Uterus (tissue), 4 donors: ENCODE results near the gene SMOC1. TPM values are rescaled to one million over a fixed set of nuclear protein-coding genes. Genes with fewer than 3 reads are reported as not detected.

Experiments used
- DNase-seq, 2 donors: peaks; one replicate each; pipeline ENCODE4 v3.0.0-alpha.2; 2019 to 2020
- H3K27ac ChIP-seq, 2 donors: fragments of 200-600 bp; sonication (generic); 1 replicate in 1 of 2; 2 replicates in 1 of 2; pipeline ENCODE4 v1.5.1; 2016 to 2018
- H3K27me3 ChIP-seq, 2 donors: fragments of 200-600 bp; sonication (generic); one replicate each; pipeline ENCODE4 v1.5.1; 2018 to 2019; ENCODE audit warnings: control low read depth in 1 of 2
- H3K36me3 ChIP-seq, 2 donors: fragments of 200-600 bp; sonication (generic); one replicate each; pipeline ENCODE4 v1.5.1; 2019; ENCODE audit warnings: control low read depth in 1 of 2
- H3K4me1 ChIP-seq, 2 donors: fragments of 200-600 bp; sonication (generic); one replicate each; pipeline ENCODE4 v1.5.1; 2018 to 2019; ENCODE audit warnings: control low read depth in 1 of 2
- H3K4me3 ChIP-seq, 2 donors: fragments of 200-600 bp; sonication (generic); 1 replicate in 1 of 2; 2 replicates in 1 of 2; pipeline ENCODE4 v1.5.1; 2018 to 2019; ENCODE audit warnings: mild to moderate bottlenecking in 1 of 2
- H3K9me3 ChIP-seq, 2 donors: fragments of 200-600 bp; sonication (generic); one replicate each; pipeline ENCODE4 v1.5.1; 2019; ENCODE audit warnings: control low read depth in 1 of 2
- POLR2A ChIP-seq, 2 donors: fragments of 450-650 bp; IDR thresholded peaks; one replicate each; pipeline ENCODE4 v1.6.1; 2016; ENCODE audit warnings: antibody characterized with exemption in 2 of 2, mild to moderate bottlenecking in 1 of 2, moderate library complexity in 1 of 2
- intact Hi-C: fragments of 100-400 bp; cut with DNase I; formaldehyde crosslinking; loops from one replicate; pipeline ENCODE4 v1.15.1; 2023; ENCODE audit warnings: low total_unique reads
- total RNA-seq, 4 donors: library from RNA; depleted of rRNA in 3 of 4; stranded (reverse); fragments of >200 nt in 3 of 4; gene quantifications; one replicate each; pipeline versions ENCODE4 v1.1.0 to v1.2.4, GENCODE V29; 2014 to 2023
- TF ChIP-seq, protein P1 (sequence below), 4 experiments: fragments of 200-600 bp in 2 of 4; fragments of 450-650 bp in 2 of 4; sonication (generic) in 2 of 4; IDR thresholded peaks; one replicate each; pipeline ENCODE4 v1.5.1; 2016 to 2019; ENCODE audit warnings: antibody characterized with exemption in 4 of 4, mild to moderate bottlenecking in 2 of 4, moderate library complexity in 1 of 4
- donor health status: DM: yes; HTN: yes; CAD: no.

Gene SMOC1
- total RNA-seq, 4 donors from 2014 or later, result 0.59 to 2.1 (median 2.0) TPM; not detected in 1

DNA sequence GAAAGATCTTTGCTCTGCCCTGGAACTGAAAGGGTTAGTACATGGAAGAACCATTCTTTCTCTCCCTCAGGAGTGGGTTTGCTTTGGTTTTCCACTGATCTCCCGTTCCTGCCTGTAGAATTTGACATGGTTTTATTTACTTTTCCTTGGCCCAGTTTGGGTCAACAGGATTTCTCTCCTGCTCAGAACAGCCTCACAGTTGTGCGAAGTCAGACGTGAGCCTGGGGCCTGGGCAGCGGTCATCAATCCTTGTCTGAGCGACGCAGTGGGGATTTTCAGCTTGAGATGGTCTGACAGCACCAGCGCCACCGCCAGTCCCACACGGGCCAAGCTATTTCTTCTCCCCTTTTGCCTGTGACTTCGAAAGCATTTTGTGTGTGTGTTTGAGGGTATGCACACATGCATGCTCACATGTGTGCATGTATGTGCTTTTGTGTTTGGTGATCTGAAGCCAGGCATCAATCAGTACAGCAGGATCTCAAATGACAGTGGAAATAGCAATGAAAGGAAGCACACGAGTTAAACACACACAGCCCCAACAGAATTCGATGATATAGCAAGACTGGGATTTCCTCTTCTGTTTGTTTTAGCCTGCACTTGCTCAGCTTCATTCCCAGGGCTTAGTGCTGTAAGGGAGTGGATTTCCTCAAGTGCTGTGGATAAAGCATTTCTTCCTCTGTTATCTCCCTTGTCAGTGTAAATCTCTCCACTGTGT lies 58.3 kb downstream of the SMOC1 start:
- no peaks in the 10 kb centered on the region for H3K27me3 ChIP-seq
- intact Hi-C loops, result no loop called here
- DNase-seq, result no peak
- no peaks in the 10 kb centered on the region for H3K4me1 ChIP-seq
- TF ChIP-seq, protein P1, sequence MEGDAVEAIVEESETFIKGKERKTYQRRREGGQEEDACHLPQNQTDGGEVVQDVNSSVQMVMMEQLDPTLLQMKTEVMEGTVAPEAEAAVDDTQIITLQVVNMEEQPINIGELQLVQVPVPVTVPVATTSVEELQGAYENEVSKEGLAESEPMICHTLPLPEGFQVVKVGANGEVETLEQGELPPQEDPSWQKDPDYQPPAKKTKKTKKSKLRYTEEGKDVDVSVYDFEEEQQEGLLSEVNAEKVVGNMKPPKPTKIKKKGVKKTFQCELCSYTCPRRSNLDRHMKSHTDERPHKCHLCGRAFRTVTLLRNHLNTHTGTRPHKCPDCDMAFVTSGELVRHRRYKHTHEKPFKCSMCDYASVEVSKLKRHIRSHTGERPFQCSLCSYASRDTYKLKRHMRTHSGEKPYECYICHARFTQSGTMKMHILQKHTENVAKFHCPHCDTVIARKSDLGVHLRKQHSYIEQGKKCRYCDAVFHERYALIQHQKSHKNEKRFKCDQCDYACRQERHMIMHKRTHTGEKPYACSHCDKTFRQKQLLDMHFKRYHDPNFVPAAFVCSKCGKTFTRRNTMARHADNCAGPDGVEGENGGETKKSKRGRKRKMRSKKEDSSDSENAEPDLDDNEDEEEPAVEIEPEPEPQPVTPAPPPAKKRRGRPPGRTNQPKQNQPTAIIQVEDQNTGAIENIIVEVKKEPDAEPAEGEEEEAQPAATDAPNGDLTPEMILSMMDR (IDR thresholded peaks at IDR 0.05), result no peak
- TF ChIP-seq POLR2A (IDR thresholded peaks at IDR 0.05), result no peak
- no peak overlapping the region for H3K4me3 ChIP-seq
- no peaks in the 10 kb centered on the region for H3K36me3 ChIP-seq
- H3K9me3 ChIP-seq, result no peaks in the 10 kb centered on the region
- no peak overlapping the region for H3K27ac ChIP-seq

DNA sequence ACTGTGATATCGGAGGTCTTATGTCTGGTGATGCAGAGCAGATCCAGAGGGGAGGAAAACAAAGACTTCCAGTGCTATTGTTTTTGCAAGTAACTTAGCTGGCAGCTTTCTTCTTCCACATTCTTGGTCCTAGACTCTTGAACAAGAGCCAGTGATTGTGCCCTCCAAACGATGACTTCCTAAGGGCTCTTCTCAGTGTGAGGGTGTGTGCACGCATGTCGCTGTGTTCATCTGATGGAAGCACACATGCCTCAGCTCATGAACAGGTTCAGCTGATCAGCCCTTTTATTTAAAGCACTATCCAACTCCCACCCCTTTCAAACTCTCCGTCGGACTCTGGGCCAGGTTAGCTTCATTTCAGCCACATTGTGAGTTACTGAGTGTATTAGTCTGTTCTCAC lies 59.5 kb downstream of the SMOC1 start:
- Histone ChIP-seq H3K27ac (no peak overlapping the region), H3K27me3 (no peaks in the 10 kb centered on the region), H3K4me1 (no peaks in the 10 kb centered on the region), H3K36me3 (no peaks in the 10 kb centered on the region), H3K9me3 (no peaks in the 10 kb centered on the region), H3K4me3 (no peak overlapping the region)
- no peak for TF ChIP-seq POLR2A (IDR thresholded peaks at IDR 0.05)
- TF ChIP-seq, protein P1 (IDR thresholded peaks at IDR 0.05), result no peak
- DNase-seq, result no peak
- intact Hi-C loops, result no loop called here

DNA sequence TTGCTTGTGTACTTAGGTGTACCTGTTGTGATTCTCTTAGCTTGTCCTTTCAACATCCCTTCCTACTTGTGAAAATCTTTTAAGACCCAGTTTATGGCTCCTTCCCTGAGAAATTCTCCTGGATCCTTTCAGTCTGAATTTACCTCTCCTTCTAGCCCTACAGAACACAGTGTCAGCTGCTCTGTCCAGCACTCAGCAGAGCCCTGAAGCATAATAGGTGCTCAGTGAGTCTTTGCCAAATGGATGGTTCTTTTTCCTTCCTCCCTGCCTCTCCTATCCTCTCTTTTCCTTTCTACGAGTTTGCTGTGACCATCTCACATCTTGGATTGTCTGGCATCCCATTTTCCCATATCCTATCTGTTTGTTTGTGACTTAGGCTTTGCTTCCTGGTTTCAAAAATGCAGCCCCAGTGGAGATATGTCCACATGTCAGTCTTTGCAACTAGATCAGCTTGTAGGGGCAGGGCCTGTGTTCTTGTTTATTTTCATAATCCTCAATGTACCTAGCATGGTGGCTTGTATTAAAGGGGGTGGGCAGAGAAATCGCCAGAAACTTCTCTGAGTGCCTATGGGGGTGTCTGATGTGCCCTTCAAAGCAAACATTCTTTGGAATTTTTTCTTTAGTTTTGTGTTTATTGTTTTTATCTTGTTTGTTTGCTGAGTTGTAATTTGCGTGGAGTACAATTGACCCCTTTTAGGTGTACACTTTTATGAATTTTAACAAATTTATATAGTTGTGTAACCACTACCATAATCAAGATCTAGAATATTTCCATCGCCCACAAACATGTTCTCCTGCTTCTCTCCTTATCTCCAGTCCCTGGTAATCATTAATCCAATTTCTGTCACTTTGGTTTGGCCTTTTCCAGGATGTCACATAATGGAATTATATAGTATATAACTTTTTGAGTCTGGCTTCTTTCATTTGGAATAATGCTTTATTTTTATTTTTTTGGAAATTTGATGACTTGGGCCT lies 62.8 kb downstream of the SMOC1 start:
- no peak overlapping the region for H3K27ac ChIP-seq
- no peak for DNase-seq
- no peak overlapping the region for H3K4me3 ChIP-seq
- H3K4me1 ChIP-seq, result no peaks in the 10 kb centered on the region
- intact Hi-C loops, result no loop called here
- TF ChIP-seq, protein P1 (IDR thresholded peaks at IDR 0.05), result no peak
- no peak for TF ChIP-seq POLR2A (IDR thresholded peaks at IDR 0.05)
- H3K9me3 ChIP-seq, result no peaks in the 10 kb centered on the region
- no peaks in the 10 kb centered on the region for H3K27me3 ChIP-seq
- no peaks in the 10 kb centered on the region for H3K36me3 ChIP-seq

DNA sequence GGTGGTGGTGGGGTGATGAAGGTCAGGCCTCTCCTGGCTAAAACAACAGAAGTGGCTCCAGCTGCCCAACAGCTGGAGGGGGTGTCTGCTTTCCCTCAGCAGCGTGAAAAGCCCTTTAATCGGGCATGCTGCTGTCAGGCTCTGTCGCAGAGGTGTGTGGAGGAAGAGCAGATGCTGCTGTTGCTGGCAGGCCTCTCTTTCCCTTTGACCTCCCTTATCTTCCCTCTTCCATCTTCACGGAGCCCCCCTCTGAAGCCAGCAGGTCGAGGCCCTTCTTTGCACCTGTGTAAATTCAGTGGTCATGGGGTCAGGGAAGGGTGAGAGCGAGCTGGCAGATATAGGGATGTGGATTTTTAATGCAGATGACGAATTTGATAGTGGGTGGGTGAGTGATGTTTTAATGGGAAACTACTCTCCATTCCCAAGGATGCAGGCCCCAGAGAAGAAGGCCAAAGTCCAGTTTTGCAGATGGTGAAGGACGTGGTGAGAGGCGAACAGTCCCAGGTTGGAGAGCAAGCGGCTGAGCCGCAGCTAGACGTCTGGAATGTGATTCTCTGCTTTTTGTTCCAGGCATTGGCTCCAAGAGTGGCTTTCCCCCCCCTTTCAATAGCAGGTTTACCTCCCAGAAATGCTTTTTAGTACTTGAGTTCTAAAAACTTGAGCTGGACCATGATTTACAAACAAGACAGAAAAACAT lies 64.0 kb downstream of the SMOC1 start:
- TF ChIP-seq POLR2A (IDR thresholded peaks at IDR 0.05), result no peak
- TF ChIP-seq, protein P1 (IDR thresholded peaks at IDR 0.05), result no peak
- H3K9me3 ChIP-seq, result no peaks in the 10 kb centered on the region
- H3K27me3 ChIP-seq, result no peaks in the 10 kb centered on the region
- intact Hi-C loops, result no loop called here
- H3K4me1 ChIP-seq, result no peaks in the 10 kb centered on the region
- H3K4me3 ChIP-seq, result no peak overlapping the region
- no peak overlapping the region for H3K27ac ChIP-seq
- DNase-seq, result no peak
- no peaks in the 10 kb centered on the region for H3K36me3 ChIP-seq
